ENCODE measurements around the gene STARD7.
A peak's percentile ranks its signal among the peaks of the same experiment; 100 is the strongest.

The STARD7 gene

GRCh38 chr2:96195410-96196066 is 13.1 kb downstream of the STARD7 start:
- DNase-seq: no peak

- DNase-seq: no peak
Observed at GRCh38 chr2:96191937-96192670, 16.5 kb downstream of the STARD7 start.

- no peak for DNase-seq
Observed at GRCh38 chr2:96188821-96189526, 19.7 kb downstream of the STARD7 start.

GRCh38 chr2:96186562-96186961 is 22.1 kb downstream of the STARD7 start:
- DNase-seq: no peak

- DNase-seq: no peak
Observed at GRCh38 chr2:96185516-96185915, 23.1 kb downstream of the STARD7 start.

GRCh38 chr2:96184989-96185388 is 23.6 kb downstream of the STARD7 start:
- DNase-seq: no peak

- DNase-seq: no peak
Observed at GRCh38 chr2:96184188-96184587, 24.4 kb downstream of the STARD7 start.

- no peak for DNase-seq
Observed at GRCh38 chr2:96181529-96181928, 27.1 kb downstream of the STARD7 start.

- no peak for DNase-seq
Observed at GRCh38 chr2:96180521-96180920, 28.1 kb downstream of the STARD7 start.

- DNase-seq: no peak
Observed at GRCh38 chr2:96180002-96180401, 28.6 kb downstream of the STARD7 start.

- no peak for DNase-seq
Observed at GRCh38 chr2:96176661-96177060, 32.0 kb downstream of the STARD7 start.

- DNase-seq: no peak
Observed at GRCh38 chr2:96175951-96176350, 32.7 kb downstream of the STARD7 start.

GRCh38 chr2:96174251-96175144 is 34.1 kb downstream of the STARD7 start:
- DNase-seq: peak; percentile 94

GRCh38 chr2:96171831-96172230 is 36.8 kb downstream of the STARD7 start:
- no peak for DNase-seq

GRCh38 chr2:96170626-96171025 is 38.0 kb downstream of the STARD7 start:
- DNase-seq: no peak

GRCh38 chr2:96169868-96170507 is 38.6 kb downstream of the STARD7 start:
- no peak for DNase-seq

- no peak for DNase-seq
Observed at GRCh38 chr2:96167407-96168013, 41.1 kb downstream of the STARD7 start.

- peak; percentile 51 for DNase-seq
Observed at GRCh38 chr2:96164459-96165184, 44.0 kb downstream of the STARD7 start.

- DNase-seq: no peak
Observed at GRCh38 chr2:96163768-96164429, 44.7 kb downstream of the STARD7 start.

GRCh38 chr2:96163415-96163767 is 45.2 kb downstream of the STARD7 start:
- no peak for DNase-seq

- no peak for DNase-seq
Observed at GRCh38 chr2:96161898-96162297, 46.7 kb downstream of the STARD7 start.
